SU-DHL-6 (cell line): ENCODE results near the gene LEKR1.

ENCODE experiments used
- H2AFZ ChIP-seq: fragments of 200-600 bp; sonication (generic); 2 replicates; pipeline ENCODE4 v1.6.1; 2014; ENCODE audit warnings: low read depth, mild to moderate bottlenecking, moderate library complexity, mixed read lengths, antibody characterized with exemption, low read length; ENCODE audit not compliant: severe bottlenecking
- H3F3A ChIP-seq: fragments of 200-600 bp; shearing (Covaris generic); 2 replicates; pipeline ENCODE4 v1.6.0; 2016; ENCODE audit warnings: antibody characterized with exemption, mild to moderate bottlenecking; ENCODE audit not compliant: insufficient read depth
- H3K27ac ChIP-seq: fragments of 200-600 bp; sonication (generic); 2 replicates; pipeline ENCODE4 v1.5.1; 2016; ENCODE audit warnings: low read depth, mild to moderate bottlenecking, low read length, moderate library complexity, mixed read lengths
- H3K27me3 ChIP-seq: fragments of 200-600 bp; sonication (generic), shearing (Covaris generic); 2 replicates; pipeline ENCODE4 v1.6.0; 2014; ENCODE audit warnings: mild to moderate bottlenecking, low read length
- H3K36me3 ChIP-seq: fragments of 200-600 bp; sonication (generic); 2 replicates; pipeline ENCODE4 v1.6.1; 2014; ENCODE audit warnings: mild to moderate bottlenecking, low read length, mixed read lengths
- H3K4me2 ChIP-seq: fragments of 300-600, 200-600 bp; shearing (Covaris generic), sonication (generic); 2 replicates; pipeline ENCODE4 v1.6.0; 2014; ENCODE audit warnings: low read length, low read depth, mild to moderate bottlenecking; ENCODE audit not compliant: poor library complexity, severe bottlenecking
- H3K4me3 ChIP-seq: fragments of 200-600 bp; sonication (generic); 2 replicates; pipeline ENCODE4 v1.5.1; 2014; ENCODE audit warnings: antibody characterized with exemption, low read length, mild to moderate bottlenecking, mixed read lengths; ENCODE audit not compliant: insufficient read depth, poor library complexity, severe bottlenecking
- H3K79me2 ChIP-seq: fragments of 200-600 bp; sonication (generic); 2 replicates; pipeline ENCODE4 v1.6.1; 2014; ENCODE audit warnings: mild to moderate bottlenecking, low read length, moderate library complexity; ENCODE audit not compliant: insufficient read depth
- H3K9ac ChIP-seq: fragments of 200-600 bp; sonication (generic); 2 replicates; pipeline ENCODE4 v1.7.0; 2014; ENCODE audit warnings: mild to moderate bottlenecking, low read length
- H3K9me2 ChIP-seq: fragments of 200-600 bp; sonication (generic); replicated peaks from 2 replicates; pipeline ENCODE4 v1.6.1; 2014; ENCODE audit warnings: low read length; ENCODE audit not compliant: insufficient read depth
- H3K9me3 ChIP-seq: fragments of 200-600 bp; sonication (generic); 2 replicates; pipeline ENCODE4 v1.6.1; 2014; ENCODE audit warnings: low read length, mixed read lengths; ENCODE audit not compliant: insufficient read depth
- H4K20me1 ChIP-seq: fragments of 200-600 bp; sonication (generic); 2 replicates; pipeline ENCODE4 v1.6.1; 2014; ENCODE audit warnings: low read depth, mild to moderate bottlenecking, antibody characterized with exemption, low read length, moderate library complexity, mixed read lengths
- EZH2phosphoT487 ChIP-seq: fragments of 200-600 bp; sonication (generic), shearing (Covaris generic); conservative IDR thresholded peaks from 2 replicates; pipeline ENCODE4 v1.6.1; 2018; ENCODE audit warnings: mild to moderate bottlenecking, antibody characterized with exemption, low read length, moderate library complexity, mixed read lengths
- TF ChIP-seq, protein P1 (sequence below): fragments of 200-600 bp; sonication (generic); IDR thresholded peaks from one replicate; pipeline ENCODE4 v1.5.1; 2017; ENCODE audit warnings: antibody characterized with exemption, mild to moderate bottlenecking, low read length, moderate library complexity; ENCODE audit not compliant: insufficient read depth, poor library complexity, severe bottlenecking

LEKR1 gene

GRCh38 chr3:157042226-157042625 is 216.1 kb downstream of the LEKR1 start:
- Histone ChIP-seq H3F3A (no peaks in the 10 kb centered on the region), H4K20me1 (no peaks in the 10 kb centered on the region), H3K9me2 (no peaks in the 10 kb centered on the region), H3K4me2 (no peak overlapping the region), H3K79me2 (no peaks in the 10 kb centered on the region), H3K9ac (no peak overlapping the region), H3K4me3 (no peak overlapping the region), H3K27ac (no peak overlapping the region), H3K9me3 (no peaks in the 10 kb centered on the region), H3K36me3 (no peaks in the 10 kb centered on the region), H2AFZ (no peak overlapping the region), H3K27me3 (no peaks in the 10 kb centered on the region)
- TF ChIP-seq, protein P1, sequence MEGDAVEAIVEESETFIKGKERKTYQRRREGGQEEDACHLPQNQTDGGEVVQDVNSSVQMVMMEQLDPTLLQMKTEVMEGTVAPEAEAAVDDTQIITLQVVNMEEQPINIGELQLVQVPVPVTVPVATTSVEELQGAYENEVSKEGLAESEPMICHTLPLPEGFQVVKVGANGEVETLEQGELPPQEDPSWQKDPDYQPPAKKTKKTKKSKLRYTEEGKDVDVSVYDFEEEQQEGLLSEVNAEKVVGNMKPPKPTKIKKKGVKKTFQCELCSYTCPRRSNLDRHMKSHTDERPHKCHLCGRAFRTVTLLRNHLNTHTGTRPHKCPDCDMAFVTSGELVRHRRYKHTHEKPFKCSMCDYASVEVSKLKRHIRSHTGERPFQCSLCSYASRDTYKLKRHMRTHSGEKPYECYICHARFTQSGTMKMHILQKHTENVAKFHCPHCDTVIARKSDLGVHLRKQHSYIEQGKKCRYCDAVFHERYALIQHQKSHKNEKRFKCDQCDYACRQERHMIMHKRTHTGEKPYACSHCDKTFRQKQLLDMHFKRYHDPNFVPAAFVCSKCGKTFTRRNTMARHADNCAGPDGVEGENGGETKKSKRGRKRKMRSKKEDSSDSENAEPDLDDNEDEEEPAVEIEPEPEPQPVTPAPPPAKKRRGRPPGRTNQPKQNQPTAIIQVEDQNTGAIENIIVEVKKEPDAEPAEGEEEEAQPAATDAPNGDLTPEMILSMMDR, result no peak
- no peak for TF ChIP-seq EZH2phosphoT487

GRCh38 chr3:157043771-157044170 is 217.6 kb downstream of the LEKR1 start:
- no peak overlapping the region for H3K9ac ChIP-seq
- no peaks in the 10 kb centered on the region for H4K20me1 ChIP-seq
- H3K4me2 ChIP-seq, result no peak overlapping the region
- H3F3A ChIP-seq, result no peaks in the 10 kb centered on the region
- no peaks in the 10 kb centered on the region for H3K27me3 ChIP-seq
- no peaks in the 10 kb centered on the region for H3K36me3 ChIP-seq
- no peak overlapping the region for H3K4me3 ChIP-seq
- TF ChIP-seq, protein P1, result no peak
- no peak for TF ChIP-seq EZH2phosphoT487
- no peaks in the 10 kb centered on the region for H3K9me3 ChIP-seq
- no peak overlapping the region for H3K27ac ChIP-seq
- no peaks in the 10 kb centered on the region for H3K79me2 ChIP-seq
- H3K9me2 ChIP-seq, result no peaks in the 10 kb centered on the region
- H2AFZ ChIP-seq, result no peak overlapping the region

- no peaks in the 10 kb centered on the region for H3K27me3 ChIP-seq
- no peak overlapping the region for H3K4me2 ChIP-seq
- no peak overlapping the region for H3K4me3 ChIP-seq
- H4K20me1 ChIP-seq, result no peaks in the 10 kb centered on the region
- no peaks in the 10 kb centered on the region for H3K79me2 ChIP-seq
- H3K36me3 ChIP-seq, result no peaks in the 10 kb centered on the region
- TF ChIP-seq EZH2phosphoT487, result no peak
- TF ChIP-seq, protein P1, result no peak
- H3K9me3 ChIP-seq, result no peaks in the 10 kb centered on the region
- H3K27ac ChIP-seq, result no peak overlapping the region
- H3F3A ChIP-seq, result no peaks in the 10 kb centered on the region
- no peak overlapping the region for H2AFZ ChIP-seq
- H3K9ac ChIP-seq, result no peak overlapping the region
- no peaks in the 10 kb centered on the region for H3K9me2 ChIP-seq
Observed at GRCh38 chr3:157045238-157045850, 219.2 kb downstream of the LEKR1 start.
